DLD1 (cell line): ENCODE measurements around the gene SEC24A.
"Not testable (repeated sequence)": the region's sequence is repeated elsewhere in the genome, so short reads cannot be mapped to it uniquely, and the experiment has no call there.

ENCODE experiments used
- in situ Hi-C: cut with HindIII; loops from 2 replicates; pipeline ENCODE4 v1.10.0; 2017; ENCODE audit warnings: low sequenced_read_pairs

The SEC24A gene

DNA sequence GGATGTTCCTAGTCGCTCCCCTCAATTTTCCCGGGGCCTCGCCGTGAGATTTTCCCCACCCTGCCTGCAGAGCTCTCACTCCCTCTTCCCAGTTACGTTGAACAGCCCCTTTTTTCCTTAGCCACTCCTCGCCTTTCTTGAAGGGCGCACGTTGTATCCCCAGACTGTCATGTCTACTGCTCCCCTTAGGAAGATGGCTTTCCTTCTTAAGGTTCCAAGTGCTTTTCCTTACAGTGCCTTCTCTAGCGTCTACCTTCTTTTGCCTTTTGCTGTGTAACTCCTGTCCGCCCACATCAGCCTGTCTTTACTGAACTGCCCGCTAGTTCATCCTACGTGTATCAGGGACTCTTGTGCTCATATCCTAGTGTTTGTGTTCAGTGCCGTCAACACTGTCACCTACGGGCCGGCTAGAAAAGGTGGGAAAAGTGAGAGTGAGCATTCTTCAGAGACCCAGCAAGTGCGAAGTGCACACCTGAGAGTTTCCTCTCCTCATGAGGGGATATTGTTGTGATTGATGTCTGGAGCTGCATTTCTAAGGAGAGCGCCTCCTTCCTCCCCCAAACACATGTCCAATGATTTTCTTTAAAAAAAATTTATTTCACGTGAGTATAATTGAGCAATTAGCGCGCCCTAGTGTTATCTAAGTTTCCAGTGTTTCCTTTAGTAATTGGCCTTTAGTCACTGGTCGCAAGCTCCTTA lies 90.5 kb downstream of the SEC24A start:
- in situ Hi-C loops, result no loop called here

DNA sequence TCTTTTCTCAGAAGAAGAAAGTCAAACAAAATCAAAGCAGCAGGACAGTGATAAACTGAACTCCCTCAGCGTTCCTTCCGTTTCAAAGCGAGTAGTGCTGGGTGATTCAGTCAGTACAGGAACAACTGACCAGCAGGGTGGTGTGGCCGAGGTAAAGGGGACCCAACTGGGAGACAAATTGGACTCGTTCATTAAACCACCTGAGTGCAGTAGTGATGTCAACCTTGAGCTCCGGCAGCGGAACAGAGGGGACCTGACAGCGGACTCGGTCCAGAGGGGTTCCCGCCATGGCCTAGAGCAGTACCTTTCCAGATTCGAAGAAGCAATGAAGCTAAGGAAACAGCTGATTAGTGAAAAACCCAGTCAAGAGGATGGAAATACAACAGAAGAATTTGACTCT lies 92.5 kb downstream of the SEC24A start:
- in situ Hi-C loops, result no loop called here

DNA sequence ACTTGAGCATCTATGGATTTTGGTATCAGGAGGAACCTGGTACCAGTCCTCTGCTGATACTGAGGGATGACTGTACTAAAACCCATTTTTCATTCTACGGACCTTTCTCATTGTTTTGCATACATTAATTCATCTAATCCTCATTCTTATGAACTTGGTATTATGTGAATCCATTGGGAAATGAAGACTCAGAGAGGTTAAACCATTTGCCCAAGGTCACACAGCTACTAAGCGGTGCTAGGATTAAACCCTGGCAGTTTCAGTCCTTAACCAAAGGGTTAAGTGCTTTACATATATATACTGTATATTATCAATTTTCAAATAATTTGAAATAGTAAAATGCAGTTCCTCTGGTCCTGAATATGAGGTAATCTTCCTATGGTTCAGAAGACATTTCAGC lies 93.5 kb downstream of the SEC24A start:
- in situ Hi-C loops, result no loop called here

DNA sequence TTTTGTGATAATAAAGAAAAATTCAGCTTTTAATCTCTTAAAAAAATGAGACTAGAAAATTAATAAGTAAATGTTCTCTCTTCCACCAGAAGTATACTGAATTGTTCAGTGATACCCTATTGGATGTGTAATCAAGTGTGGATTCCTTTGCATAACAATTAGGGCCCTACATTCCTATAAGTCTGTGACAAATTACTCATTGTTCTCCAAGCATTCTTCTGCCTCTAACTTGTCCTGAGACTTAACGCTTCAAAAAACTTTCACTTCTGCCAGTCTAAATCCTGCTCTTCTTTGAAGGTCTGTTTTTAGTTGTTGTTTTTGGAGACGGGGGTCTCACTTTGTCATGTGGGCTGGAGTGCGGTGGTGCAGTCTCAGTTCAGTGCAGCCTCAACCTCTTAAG lies 100.8 kb downstream of the SEC24A start:
- in situ Hi-C loops, result no loop called here

DNA sequence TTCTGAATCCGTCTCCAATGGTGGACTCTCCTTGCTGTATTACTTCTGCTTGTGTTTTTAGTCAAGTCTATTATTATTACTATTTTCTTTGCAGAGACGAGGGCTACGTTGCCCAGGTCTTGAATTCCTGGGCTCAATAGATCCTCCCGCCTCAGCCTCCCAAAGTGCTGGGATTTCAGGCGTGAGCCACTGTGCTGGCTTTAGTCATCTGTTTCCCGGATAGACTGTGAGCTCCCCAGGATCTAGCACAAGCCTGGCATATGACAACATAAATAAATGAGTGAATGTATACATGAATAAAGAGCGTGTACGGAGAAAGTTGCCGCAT lies 109.6 kb downstream of the SEC24A start:
- in situ Hi-C loops, result no loop called here

DNA sequence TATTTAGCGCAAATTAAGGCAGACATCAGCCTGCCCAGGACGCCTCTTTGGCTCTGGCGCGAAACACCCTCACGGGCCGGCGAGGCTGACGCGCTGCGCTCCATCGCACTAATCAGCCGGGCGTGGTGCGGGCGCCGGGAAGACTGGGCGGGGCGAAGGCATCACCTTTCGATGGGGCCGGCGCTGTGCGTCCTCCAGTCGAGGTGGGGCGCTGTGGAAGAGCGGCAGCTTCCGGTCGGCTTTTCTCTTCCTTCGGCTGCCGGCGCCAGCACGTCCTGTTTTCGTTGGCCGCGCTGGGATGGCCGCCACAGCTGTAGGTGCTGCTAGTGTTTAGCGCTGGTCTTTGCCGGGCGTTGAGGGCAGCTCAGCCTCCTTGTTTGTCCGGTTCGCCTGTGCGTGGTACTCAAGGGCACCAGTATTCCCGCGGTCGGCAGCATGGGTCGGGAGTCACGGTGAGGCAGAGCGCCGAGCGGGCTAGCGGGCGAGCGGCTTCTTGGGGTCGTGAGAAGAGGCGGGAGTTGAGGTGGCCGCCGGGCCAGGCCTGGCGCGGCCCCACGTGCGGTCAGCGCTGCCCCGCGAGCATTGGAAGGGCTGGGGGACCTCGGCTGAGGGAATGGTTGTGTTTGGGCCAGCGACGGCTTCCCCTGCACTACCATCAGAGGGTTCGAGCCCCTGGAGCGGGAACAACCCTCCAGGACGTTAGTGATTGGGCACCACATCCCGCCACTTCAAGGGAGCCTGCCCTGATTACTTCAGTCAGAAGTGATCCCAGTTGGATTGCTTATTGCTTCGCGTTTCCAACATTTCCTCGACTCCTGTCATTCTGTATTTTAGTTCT lies 110.1 kb downstream of the SEC24A start, which contains the start of gene DDX46:
Gene DDX46 (plus strand): TSS at position 276 of the 838 bp plus-strand sequence. CDS start 160 bp downstream, at position 436.
- in situ Hi-C loops, result no loop called here

DNA sequence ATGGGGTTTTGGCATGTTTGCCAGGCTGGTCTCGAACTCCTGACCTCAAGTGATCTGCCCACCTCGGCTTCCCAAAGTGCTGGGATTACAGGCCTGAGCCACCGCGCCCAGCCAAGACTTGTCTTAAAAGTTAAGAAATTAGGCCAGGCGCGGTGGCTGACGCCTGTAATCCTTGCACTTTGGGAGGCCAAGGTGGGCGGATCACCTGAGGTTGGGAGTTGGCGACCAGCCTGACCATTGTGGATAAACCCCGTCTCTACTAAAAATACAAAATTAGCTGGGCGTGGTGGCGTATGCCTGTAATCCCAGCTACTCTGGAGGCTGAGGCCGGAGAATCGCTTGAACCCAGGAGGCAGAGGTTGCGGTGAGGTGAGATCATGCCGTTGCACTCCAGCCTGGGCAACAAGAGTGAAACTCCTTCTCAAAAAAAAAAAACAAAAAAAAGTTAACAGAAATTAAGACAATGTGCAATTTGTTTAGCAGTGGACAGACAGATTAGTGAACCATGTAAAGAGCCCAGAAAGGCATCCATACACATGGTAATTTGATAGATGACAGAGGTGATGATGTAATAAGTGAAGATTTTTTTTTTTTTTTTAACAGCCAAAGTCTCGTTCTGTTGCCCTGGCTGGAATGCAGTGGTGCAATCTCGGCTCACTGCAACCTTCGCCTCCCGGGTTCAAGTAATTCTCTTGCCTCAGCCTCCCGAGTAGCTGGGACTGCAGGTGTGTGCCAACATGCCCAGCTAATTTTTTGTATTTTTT lies 119.1 kb downstream of the SEC24A start:
- in situ Hi-C loops, result not testable (repeated sequence)

DNA sequence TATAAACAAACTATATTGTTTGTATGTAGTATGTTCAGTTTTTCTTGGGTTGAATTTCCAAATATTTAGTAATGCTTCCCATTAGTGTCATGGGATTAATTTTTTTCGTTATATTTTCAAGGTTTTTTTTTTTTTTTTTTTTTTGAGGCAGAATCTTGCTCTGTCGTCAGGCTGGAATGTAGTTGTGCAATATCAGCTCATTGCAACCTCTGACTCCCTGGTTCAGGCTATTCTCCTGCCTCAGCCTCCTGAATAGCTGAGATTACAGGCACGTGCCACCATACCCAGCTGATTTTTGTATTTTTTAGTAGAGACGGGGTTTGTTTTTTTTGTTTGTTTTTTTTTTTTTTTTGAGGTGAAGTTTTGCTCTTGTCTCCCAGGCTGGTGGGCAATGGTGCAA lies 120.6 kb downstream of the SEC24A start:
- in situ Hi-C loops, result no loop called here

DNA sequence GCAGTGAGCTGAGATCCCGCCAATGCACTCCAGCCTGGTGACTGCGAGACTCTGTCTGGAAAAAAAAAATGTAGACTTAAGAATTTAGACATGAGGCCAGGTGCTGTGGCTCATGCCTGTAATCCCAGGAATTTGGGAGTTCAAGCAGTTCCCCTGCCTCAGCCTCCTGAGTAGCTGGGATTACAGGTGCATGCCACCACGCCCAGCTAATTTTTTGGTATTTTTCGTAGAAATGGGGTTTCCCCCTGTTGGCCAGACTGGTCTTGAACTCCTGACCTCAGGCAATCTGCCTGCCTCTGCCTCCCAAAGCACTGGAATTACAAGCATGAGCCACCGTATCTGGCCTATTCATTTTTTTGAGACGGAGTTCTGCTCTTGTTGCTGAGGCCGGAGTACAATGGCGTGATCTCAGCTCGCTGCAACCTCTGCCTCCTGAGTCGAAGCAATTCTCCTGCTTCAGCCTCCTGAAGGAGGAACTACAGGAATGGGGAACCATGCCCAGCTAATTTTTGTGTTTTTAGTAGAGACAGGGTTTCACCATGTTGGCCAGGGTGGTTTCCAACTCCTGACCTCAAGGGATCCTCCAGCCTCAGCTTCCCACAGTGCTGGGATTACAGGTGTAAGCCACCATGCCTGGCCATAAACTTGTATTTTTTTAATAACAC lies 124.0 kb downstream of the SEC24A start:
- in situ Hi-C loops, result no loop called here

DNA sequence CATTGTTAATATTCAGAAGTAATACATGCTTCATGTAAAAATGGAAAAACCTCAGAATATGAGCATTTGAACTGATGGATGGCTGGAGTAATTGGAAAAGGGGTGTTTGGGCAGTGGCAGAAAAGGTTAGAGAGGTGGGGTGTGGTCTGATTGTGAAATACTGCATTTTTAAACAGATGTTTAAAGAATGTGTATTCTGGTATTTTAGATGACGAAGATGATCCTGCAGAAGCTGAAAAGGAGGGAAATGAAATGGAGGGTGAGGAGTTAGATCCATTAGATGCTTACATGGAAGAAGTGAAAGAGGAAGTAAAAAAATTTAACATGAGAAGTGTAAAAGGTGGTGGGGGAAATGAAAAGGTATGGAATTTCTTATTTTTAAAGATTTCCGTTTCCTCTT lies 128.8 kb downstream of the SEC24A start:
- in situ Hi-C loops, result no loop called here
